Trophoblast cell (in vitro differentiated cells and primary cell): ENCODE measurements around the gene FUT2.

Source experiments
- DNase-seq, 2 donors: peaks; one replicate each; pipeline ENCODE4 v3.0.0-alpha.2; 2016
- H2AFZ ChIP-seq: 2 replicates; pipeline ENCODE4 v1.6.1; 2013; ENCODE audit warnings: low read length, moderate library complexity, mild to moderate bottlenecking; ENCODE audit not compliant: insufficient read depth, poor library complexity
- H2AK5ac ChIP-seq: 2 replicates; pipeline ENCODE4 v1.6.1; 2013; ENCODE audit warnings: mild to moderate bottlenecking, low read length
- H2BK120ac ChIP-seq: 2 replicates; pipeline ENCODE4 v1.6.1; 2013; ENCODE audit warnings: low read length, mild to moderate bottlenecking, moderate library complexity; ENCODE audit not compliant: insufficient read depth, poor library complexity
- H2BK12ac ChIP-seq: 2 replicates; pipeline ENCODE4 v1.6.1; 2013; ENCODE audit warnings: mild to moderate bottlenecking, low read length, moderate library complexity
- H2BK5ac ChIP-seq: 2 replicates; pipeline ENCODE4 v1.6.1; 2013; ENCODE audit warnings: low read length, low read depth, moderate library complexity, mild to moderate bottlenecking; ENCODE audit not compliant: poor library complexity
- H3K14ac ChIP-seq: 2 replicates; pipeline ENCODE4 v1.6.1; 2013; ENCODE audit warnings: mild to moderate bottlenecking, low read length
- H3K18ac ChIP-seq: 2 replicates; pipeline ENCODE4 v1.6.1; 2013; ENCODE audit warnings: mild to moderate bottlenecking, low read length
- H3K23ac ChIP-seq: 2 replicates; pipeline ENCODE4 v1.6.1; 2013; ENCODE audit warnings: low read length
- H3K27ac ChIP-seq: 2 replicates; pipeline ENCODE4 v1.5.1; 2013; ENCODE audit warnings: low read depth, mild to moderate bottlenecking, inconsistent platforms, low read length, moderate library complexity
- H3K27me3 ChIP-seq: 2 replicates; pipeline ENCODE4 v1.6.1; 2013; ENCODE audit warnings: inconsistent platforms, mild to moderate bottlenecking, low read length, moderate library complexity; ENCODE audit not compliant: insufficient read depth
- H3K36me3 ChIP-seq, 2 experiments: 1 replicate in 1 of 2; 2 replicates in 1 of 2; pipeline ENCODE4 v1.6.1; 2013; ENCODE audit warnings: low read length in 2 of 2, mild to moderate bottlenecking in 2 of 2, moderate library complexity in 1 of 2; ENCODE audit not compliant: insufficient read depth in 2 of 2, control insufficient read depth in 1 of 2
- H3K4ac ChIP-seq: 2 replicates; pipeline ENCODE4 v1.6.1; 2013; ENCODE audit warnings: low read depth, mild to moderate bottlenecking, low read length, moderate library complexity
- H3K4me1 ChIP-seq, 2 experiments: 1 replicate in 1 of 2; 2 replicates in 1 of 2; pipeline ENCODE4 v1.6.1; 2013; ENCODE audit warnings: low read length in 2 of 2, mild to moderate bottlenecking in 2 of 2, moderate library complexity in 1 of 2; ENCODE audit not compliant: insufficient read depth in 2 of 2, control insufficient read depth in 1 of 2
- H3K4me2 ChIP-seq: 2 replicates; pipeline ENCODE4 v1.6.1; 2013; ENCODE audit warnings: inconsistent platforms, mild to moderate bottlenecking, low read length, moderate library complexity
- H3K4me3 ChIP-seq: 2 replicates; pipeline ENCODE4 v1.5.1; 2013; ENCODE audit warnings: mild to moderate bottlenecking, low read depth, low read length, inconsistent platforms
- H3K79me1 ChIP-seq: one replicate; pipeline ENCODE4 v1.6.1; 2013; ENCODE audit warnings: low read length
- H3K79me2 ChIP-seq: 2 replicates; pipeline ENCODE4 v1.6.1; 2013; ENCODE audit warnings: low read length, mild to moderate bottlenecking; ENCODE audit not compliant: control insufficient read depth, insufficient read depth, poor library complexity
- H3K9ac ChIP-seq: 2 replicates; pipeline ENCODE4 v1.6.1; 2013; ENCODE audit warnings: mild to moderate bottlenecking, low read length
- H3K9me3 ChIP-seq: 2 replicates; pipeline ENCODE4 v1.6.1; 2013; ENCODE audit warnings: low read depth, mild to moderate bottlenecking, control low read depth, inconsistent platforms, low read length; ENCODE audit not compliant: insufficient read depth
- H4K12ac ChIP-seq: 2 replicates; pipeline ENCODE4 v1.6.1; 2013; ENCODE audit warnings: low read depth, mild to moderate bottlenecking, low read length, moderate library complexity
- H4K8ac ChIP-seq: 2 replicates; pipeline ENCODE4 v1.6.1; 2013; ENCODE audit warnings: low read depth, mild to moderate bottlenecking, low read length, moderate library complexity
- H4K91ac ChIP-seq: one replicate; pipeline ENCODE4 v1.6.1; 2013; ENCODE audit warnings: low read depth, mild to moderate bottlenecking, low read length, moderate library complexity
- WGBS: extraction: QIAGEN DNeasy Blood & Tissue Kit; methylation state at CpG from one replicate; pipeline ENCODE4 v1.1.7; 2013; ENCODE audit warnings: missing lambda C conversion rate; ENCODE audit not compliant: insufficient read length, insufficient coverage; ENCODE audit errors: extremely low coverage; 5-methylcytosine and 5-hydroxymethylcytosine counted together

The FUT2 gene

DNA sequence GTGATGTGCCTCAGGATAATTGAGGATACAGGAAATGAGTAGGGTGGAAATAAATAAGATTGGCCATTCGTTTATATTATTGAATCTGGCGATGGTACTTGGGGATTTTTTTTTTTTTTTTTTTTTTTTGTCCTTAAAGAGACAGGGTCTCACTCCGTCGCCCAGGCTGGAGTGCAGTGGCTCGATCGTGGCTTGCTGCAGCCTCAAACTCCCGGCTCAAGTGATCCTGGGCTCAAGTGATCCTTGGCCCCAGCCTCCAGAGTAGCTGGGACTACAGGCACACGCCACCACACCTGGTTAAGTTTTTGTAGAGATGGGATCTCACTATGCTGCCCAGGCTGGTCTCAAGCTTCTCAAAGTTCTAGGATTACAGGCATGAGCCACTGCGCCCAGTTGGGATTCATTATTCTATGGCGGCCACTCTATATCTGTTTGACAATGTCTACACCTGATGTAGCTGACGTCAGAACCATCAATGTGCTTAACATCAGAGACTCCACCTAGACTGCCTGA lies 26.5 kb downstream of the FUT2 start:
- Histone ChIP-seq H3K36me3 (no peaks in the 10 kb centered on the region), H3K23ac (no peak overlapping the region), H3K4ac (no peak overlapping the region), H2BK5ac (no peak overlapping the region), H2BK12ac (no peak overlapping the region), H2BK120ac (no peak overlapping the region), H3K14ac (no peak overlapping the region), H2AK5ac (no peak overlapping the region), H3K4me2 (no peak overlapping the region), H3K4me1 (peaks cover 2 to 3% of the 10 kb centered on the region in 2 experiments), H3K27me3 (no peaks in the 10 kb centered on the region), H2AFZ (no peak overlapping the region), H3K79me2 (no peaks in the 10 kb centered on the region), H3K4me3 (no peak overlapping the region), H3K18ac (no peak overlapping the region), H4K8ac (no peak overlapping the region), H3K27ac (no peak overlapping the region), H4K12ac (no peak overlapping the region), H3K9me3 (peaks cover 6% of the 10 kb centered on the region), H4K91ac (no peak overlapping the region), H3K79me1 (peaks cover 3% of the 10 kb centered on the region), H3K9ac (no peak overlapping the region)
- WGBS, result no CpG with 5 or more reads among the region's 11 CpGs
- no peak for DNase-seq

DNA sequence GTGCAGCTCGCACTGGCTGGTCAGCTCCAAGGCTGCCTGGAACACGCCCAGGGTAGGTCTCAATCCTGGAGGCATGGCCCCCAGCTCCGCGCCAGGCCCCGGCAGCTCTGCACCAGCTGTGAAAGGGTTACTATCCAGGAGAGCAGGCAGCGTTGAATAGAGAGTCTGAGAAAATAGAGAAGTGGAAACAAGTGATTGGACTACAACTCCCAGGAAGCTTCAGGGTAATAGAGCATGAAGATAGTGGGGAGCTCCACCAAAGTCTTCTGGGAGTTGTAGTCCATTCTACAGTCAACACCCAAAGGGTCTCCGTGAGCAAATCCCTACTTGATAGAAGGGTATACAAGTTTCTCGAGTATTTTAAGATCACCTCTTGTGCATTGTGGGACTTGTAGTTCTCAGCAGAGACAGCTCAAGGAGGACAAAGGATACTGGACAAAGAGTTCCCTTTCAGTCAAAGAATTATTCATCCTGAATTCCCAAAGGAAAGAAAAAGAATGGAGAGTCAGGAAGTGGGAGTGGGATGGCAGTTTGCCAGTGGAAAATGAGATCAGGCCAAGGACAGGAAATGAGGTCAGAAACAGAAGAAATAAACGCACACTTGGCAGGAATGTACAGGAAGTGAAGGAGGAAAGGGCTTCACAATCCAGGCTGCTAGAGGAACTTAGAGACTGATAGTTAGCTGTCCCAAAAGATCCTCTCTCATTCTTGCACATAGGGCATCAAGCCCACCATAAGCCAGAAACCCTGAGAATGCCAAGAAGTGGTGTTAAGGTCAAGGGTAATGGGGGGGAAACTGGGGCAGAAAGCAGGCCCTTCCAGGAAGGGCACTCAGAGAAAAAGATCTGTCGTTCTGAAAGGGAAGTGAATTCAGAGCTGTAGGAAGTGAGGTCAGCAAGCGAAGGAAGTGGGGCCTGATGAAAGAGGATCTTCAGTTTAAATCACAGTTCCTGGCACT lies 29.3 kb downstream of the FUT2 start:
- Histone ChIP-seq H3K27ac (no peak overlapping the region), H2BK12ac (no peak overlapping the region), H3K79me2 (no peaks in the 10 kb centered on the region), H3K14ac (no peak overlapping the region), H4K12ac (no peak overlapping the region), H3K4me2 (no peak overlapping the region), H2BK5ac (no peak overlapping the region), H3K23ac (no peak overlapping the region), H3K79me1 (peaks cover 3% of the 10 kb centered on the region), H3K4me3 (peak overlapping the region; percentile 35), H2AK5ac (no peak overlapping the region), H4K8ac (peak overlapping the region; percentile 33), H3K36me3 (no peaks in the 10 kb centered on the region), H3K9ac (no peak overlapping the region), H2AFZ (no peak overlapping the region), H3K9me3 (peaks cover 6% of the 10 kb centered on the region), H4K91ac (peak overlapping the region; percentile 47), H3K18ac (no peak overlapping the region), H3K27me3 (no peaks in the 10 kb centered on the region), H3K4me1 (peaks cover 2 to 3% of the 10 kb centered on the region in 2 experiments), H3K4ac (no peak overlapping the region), H2BK120ac (no peak overlapping the region)
- peak in 1 of 2 donors; percentile 59 for DNase-seq
- no CpG with 5 or more reads among the region's 11 CpGs for WGBS

DNA sequence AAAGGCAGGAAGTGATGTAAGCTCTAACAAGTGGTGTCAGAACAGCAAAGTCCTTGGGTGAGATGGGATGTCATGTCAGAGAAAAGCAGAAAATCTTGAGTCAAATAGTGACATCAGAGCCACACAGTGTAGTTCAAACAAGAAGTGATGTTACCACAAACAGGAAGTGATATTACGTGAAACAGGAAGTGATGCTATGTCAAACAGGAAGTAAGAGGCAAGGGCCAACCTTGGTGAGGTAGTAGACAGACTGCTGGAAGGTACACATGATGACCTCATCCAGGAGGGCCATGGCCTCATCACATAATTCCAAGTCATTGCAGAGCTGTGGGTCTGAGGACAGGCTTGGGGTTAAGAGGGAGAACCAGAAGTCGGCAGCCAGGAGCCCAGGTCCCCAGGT lies 30.8 kb downstream of the FUT2 start:
- Histone ChIP-seq H3K36me3 (no peaks in the 10 kb centered on the region), H3K9ac (no peak overlapping the region), H2AK5ac (no peak overlapping the region), H3K4me1 (no peaks in the 10 kb centered on the region), H3K4me3 (no peak overlapping the region), H3K9me3 (peaks cover 6% of the 10 kb centered on the region), H4K8ac (no peak overlapping the region), H4K12ac (no peak overlapping the region), H3K4me2 (no peak overlapping the region), H3K14ac (no peak overlapping the region), H2BK5ac (no peak overlapping the region), H2BK120ac (no peak overlapping the region), H3K27me3 (no peaks in the 10 kb centered on the region), H3K79me1 (no peaks in the 10 kb centered on the region), H3K27ac (no peak overlapping the region), H3K4ac (no peak overlapping the region), H2AFZ (no peak overlapping the region), H3K23ac (no peak overlapping the region), H2BK12ac (no peak overlapping the region), H3K79me2 (no peaks in the 10 kb centered on the region), H3K18ac (no peak overlapping the region), H4K91ac (no peak overlapping the region)
- no peak for DNase-seq
- WGBS, result no CpG with 5 or more reads among the region's 2 CpGs

DNA sequence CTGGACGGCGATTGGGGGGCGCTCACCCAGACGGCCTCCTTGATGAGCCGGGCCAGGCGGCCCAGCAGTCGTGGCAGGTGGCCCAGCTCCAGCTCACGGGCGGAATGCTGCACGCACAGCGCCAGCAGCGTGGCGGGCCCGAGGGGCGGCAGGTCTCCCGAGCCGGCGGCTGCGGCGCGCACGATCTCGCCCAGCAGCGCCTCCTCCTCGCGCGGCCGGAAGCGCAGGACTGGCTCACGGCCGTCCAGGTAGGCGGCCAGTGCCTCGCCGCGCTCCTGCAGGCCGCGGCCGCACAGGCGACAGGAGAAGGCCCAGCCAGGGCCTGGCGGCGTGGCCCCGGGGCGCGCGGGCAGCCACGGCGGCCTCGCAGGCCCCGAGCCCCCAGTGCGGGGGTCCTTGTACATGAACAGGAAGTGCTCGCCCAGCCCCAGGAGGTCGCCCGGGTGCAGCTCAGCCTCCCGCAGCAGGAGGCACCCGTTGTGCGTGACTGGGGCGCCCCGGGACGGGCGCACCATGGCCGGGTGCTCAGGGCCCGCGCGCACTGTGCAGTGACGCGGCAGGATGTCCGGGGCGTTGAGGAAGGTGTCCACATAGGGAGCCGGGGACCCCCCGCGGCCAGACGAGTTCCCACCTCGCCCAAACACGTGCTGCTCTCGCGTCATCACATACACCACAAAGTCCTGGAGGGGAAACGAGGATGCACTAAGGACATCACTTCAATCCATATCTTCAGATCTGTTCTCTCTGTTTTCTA lies 33.3 kb downstream of the FUT2 start:
- H3K9ac ChIP-seq, result no peak overlapping the region
- WGBS, result no CpG with 5 or more reads among the region's 77 CpGs

More for the DNA sequence above, 33.3 kb downstream of the FUT2 start:
- H3K27me3 ChIP-seq, result no peaks in the 10 kb centered on the region
- no peak overlapping the region for H3K14ac ChIP-seq
- no peak overlapping the region for H2AFZ ChIP-seq
- no peak overlapping the region for H2BK12ac ChIP-seq
- H4K8ac ChIP-seq, result no peak overlapping the region
- H2BK5ac ChIP-seq, result no peak overlapping the region
- no peak for DNase-seq
- peaks cover 6% of the 10 kb centered on the region for H3K9me3 ChIP-seq
- no peak overlapping the region for H4K12ac ChIP-seq
- no peak overlapping the region for H3K18ac ChIP-seq
- H3K4ac ChIP-seq, result no peak overlapping the region
- H3K79me2 ChIP-seq, result no peaks in the 10 kb centered on the region
- no peaks in the 10 kb centered on the region for H3K79me1 ChIP-seq
- no peak overlapping the region for H2BK120ac ChIP-seq
- H3K23ac ChIP-seq, result no peak overlapping the region
- H3K4me1 ChIP-seq, result no peaks in the 10 kb centered on the region
- H4K91ac ChIP-seq, result no peak overlapping the region
- H3K4me2 ChIP-seq, result peak overlapping the region; percentile 32
- no peaks in the 10 kb centered on the region for H3K36me3 ChIP-seq
- H2AK5ac ChIP-seq, result no peak overlapping the region
- H3K27ac ChIP-seq, result no peak overlapping the region
- no peak overlapping the region for H3K4me3 ChIP-seq
